Measurements from ENCODE around the gene ESRRG.

GRCh38 chr1:216705676-216706075 is 17.6 kb downstream of the ESRRG start:
- TF ChIP-seq CTCF (IDR thresholded peaks at IDR 0.05) (no peak), POLR2A (IDR thresholded peaks at IDR 0.05) (no peak)
